ENCODE results near the gene SCUBE1.

SCUBE1 gene

DNA sequence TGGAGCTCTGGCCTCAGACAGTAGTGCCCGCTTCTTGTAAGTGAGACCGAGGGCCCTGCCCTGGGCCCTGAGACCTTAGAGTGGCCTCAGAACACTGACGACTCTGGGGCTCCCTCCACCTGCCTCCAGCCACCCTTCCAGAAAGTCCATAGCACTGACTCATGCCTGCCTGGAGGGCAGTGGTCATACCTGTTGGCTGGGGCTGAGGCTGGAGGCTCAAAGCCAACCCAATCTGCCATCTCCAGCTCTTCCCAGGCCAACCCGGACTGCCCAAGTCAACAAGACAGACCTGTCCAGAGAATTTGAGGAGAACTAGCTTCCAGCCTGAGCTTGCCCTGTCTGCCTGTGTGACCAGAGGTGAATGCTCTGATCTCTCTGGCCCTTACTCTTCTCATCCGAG is 89.3 kb downstream of the SCUBE1 start:
- no peak for DNase-seq (ENCODE audit: low spot score)
- POLR2A ChIA-PET (ENCODE audit: low non-redundant PET), result no interaction called here

GRCh38 chr22:43252319-43252718 is 90.9 kb downstream of the SCUBE1 start:
- ChIA-PET CTCF (no interaction called here), POLR2A (ENCODE audit: low non-redundant PET) (no interaction called here)
- H3K27ac ChIP-seq, result no peak overlapping the region
- DNase-seq (ENCODE audit: low spot score), result no peak
- TF ChIP-seq, protein P1, sequence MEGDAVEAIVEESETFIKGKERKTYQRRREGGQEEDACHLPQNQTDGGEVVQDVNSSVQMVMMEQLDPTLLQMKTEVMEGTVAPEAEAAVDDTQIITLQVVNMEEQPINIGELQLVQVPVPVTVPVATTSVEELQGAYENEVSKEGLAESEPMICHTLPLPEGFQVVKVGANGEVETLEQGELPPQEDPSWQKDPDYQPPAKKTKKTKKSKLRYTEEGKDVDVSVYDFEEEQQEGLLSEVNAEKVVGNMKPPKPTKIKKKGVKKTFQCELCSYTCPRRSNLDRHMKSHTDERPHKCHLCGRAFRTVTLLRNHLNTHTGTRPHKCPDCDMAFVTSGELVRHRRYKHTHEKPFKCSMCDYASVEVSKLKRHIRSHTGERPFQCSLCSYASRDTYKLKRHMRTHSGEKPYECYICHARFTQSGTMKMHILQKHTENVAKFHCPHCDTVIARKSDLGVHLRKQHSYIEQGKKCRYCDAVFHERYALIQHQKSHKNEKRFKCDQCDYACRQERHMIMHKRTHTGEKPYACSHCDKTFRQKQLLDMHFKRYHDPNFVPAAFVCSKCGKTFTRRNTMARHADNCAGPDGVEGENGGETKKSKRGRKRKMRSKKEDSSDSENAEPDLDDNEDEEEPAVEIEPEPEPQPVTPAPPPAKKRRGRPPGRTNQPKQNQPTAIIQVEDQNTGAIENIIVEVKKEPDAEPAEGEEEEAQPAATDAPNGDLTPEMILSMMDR (conservative IDR thresholded peaks at IDR 0.05; ENCODE audit: low read depth), result no peak

More for the DNA sequence above, 89.3 kb downstream of the SCUBE1 start:
- H3K27ac ChIP-seq, result no peak overlapping the region
- CTCF ChIA-PET, result no interaction called here
- TF ChIP-seq, protein P1 (conservative IDR thresholded peaks at IDR 0.05; ENCODE audit: low read depth), result no peak

- TF ChIP-seq, protein P1 (conservative IDR thresholded peaks at IDR 0.05; ENCODE audit: low read depth), result no peak
- DNase-seq (ENCODE audit: low spot score), result no peak
- ChIA-PET CTCF (no interaction called here), POLR2A (ENCODE audit: low non-redundant PET) (no interaction called here)
- H3K27ac ChIP-seq, result no peak overlapping the region
These were observed 93.2 kb downstream of the SCUBE1 start for GRCh38 chr22:43249789-43250471.

GRCh38 chr22:43247546-43248260 is 95.5 kb downstream of the SCUBE1 start:
- no peak for DNase-seq (ENCODE audit: low spot score)
- TF ChIP-seq, protein P1 (conservative IDR thresholded peaks at IDR 0.05; ENCODE audit: low read depth), result no peak
- POLR2A ChIA-PET (ENCODE audit: low non-redundant PET), result no interaction called here
- no peak overlapping the region for H3K27ac ChIP-seq
- CTCF ChIA-PET, result no interaction called here

GRCh38 chr22:43246188-43246587 is 97.0 kb downstream of the SCUBE1 start:
- CTCF ChIA-PET, result interaction anchor here (1.0 kb wide), 1 partner anchor 18 kb away, joined by 3 read pairs; no protein-coding TSS in a partner anchor
- no peak for DNase-seq (ENCODE audit: low spot score)
- TF ChIP-seq, protein P1 (conservative IDR thresholded peaks at IDR 0.05; ENCODE audit: low read depth), result no peak
- H3K27ac ChIP-seq, result no peak overlapping the region
- POLR2A ChIA-PET (ENCODE audit: low non-redundant PET), result no interaction called here

DNA sequence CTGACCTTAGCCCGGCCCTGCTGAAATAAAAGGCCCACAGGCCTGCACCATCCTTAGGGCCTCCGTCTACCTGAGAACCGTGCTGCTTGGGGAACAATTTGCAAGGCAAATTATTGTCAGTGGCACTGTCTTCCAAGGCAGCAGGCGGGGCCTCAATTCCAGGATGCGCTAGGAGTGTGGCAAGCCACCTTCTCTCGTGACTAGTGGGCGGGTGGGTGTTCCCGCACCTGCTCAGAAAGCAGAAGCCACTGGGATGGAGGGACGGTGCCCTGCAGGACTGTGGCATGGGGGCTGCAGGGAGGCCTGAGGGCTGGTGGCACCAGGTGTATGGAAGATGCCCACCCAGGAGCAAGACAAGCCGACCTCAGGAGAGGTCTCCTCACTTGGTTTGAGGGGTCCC is 97.5 kb downstream of the SCUBE1 start:
- no peak for DNase-seq (ENCODE audit: low spot score)
- TF ChIP-seq, protein P1 (conservative IDR thresholded peaks at IDR 0.05; ENCODE audit: low read depth), result no peak
- H3K27ac ChIP-seq, result no peak overlapping the region
- CTCF ChIA-PET, result no interaction called here
- POLR2A ChIA-PET (ENCODE audit: low non-redundant PET), result no interaction called here
